Aorta (tissue), 5 donors: Measurements from ENCODE around the gene STARD9. TPM values are rescaled to one million over a fixed set of nuclear protein-coding genes. Genes with fewer than 3 reads are reported as not detected.

Source experiments
- ATAC-seq: fragments of 200-7000 bp; cut with Tn5 transposase; one replicate; pipeline ENCODE4 v1.9.1; 2022; ENCODE audit warnings: moderate library complexity; ENCODE audit not compliant: low FRiP score
- DNase-seq, 2 donors: peaks; one replicate each; pipeline ENCODE4 v3.0.0-alpha.2; 2020
- H3K27ac ChIP-seq, 2 donors: one replicate each; pipeline ENCODE4 v1.5.1; 2013; ENCODE audit warnings: low read length in 2 of 2, mild to moderate bottlenecking in 2 of 2, moderate library complexity in 2 of 2, control low read depth in 1 of 2, inconsistent platforms in 1 of 2, low read depth in 1 of 2
- H3K27me3 ChIP-seq, 2 donors: one replicate each; pipeline ENCODE4 v1.6.1; 2013; ENCODE audit warnings: control low read depth in 1 of 2, low read length in 1 of 2, mild to moderate bottlenecking in 1 of 2, moderate library complexity in 1 of 2; ENCODE audit not compliant: insufficient read depth in 2 of 2, control insufficient read depth in 1 of 2
- H3K36me3 ChIP-seq, 2 donors: one replicate each; pipeline ENCODE4 v1.6.1; 2013; ENCODE audit warnings: control low read depth in 1 of 2, low read length in 1 of 2, mild to moderate bottlenecking in 1 of 2; ENCODE audit not compliant: insufficient read depth in 2 of 2, control insufficient read depth in 1 of 2
- H3K4me1 ChIP-seq, 2 donors: one replicate each; pipeline ENCODE4 v1.6.1; 2013; ENCODE audit warnings: low read length in 2 of 2, control low read depth in 1 of 2, mild to moderate bottlenecking in 1 of 2, moderate library complexity in 1 of 2; ENCODE audit not compliant: insufficient read depth in 2 of 2, control insufficient read depth in 1 of 2
- H3K4me3 ChIP-seq, 2 donors: one replicate each; pipeline ENCODE4 v1.5.1; 2013; ENCODE audit warnings: low read length in 2 of 2, control low read depth in 1 of 2, mild to moderate bottlenecking in 1 of 2
- H3K9me3 ChIP-seq: one replicate; pipeline ENCODE4 v1.6.1; 2013; ENCODE audit warnings: mild to moderate bottlenecking, low read length; ENCODE audit not compliant: control insufficient read depth
- WGBS, 2 donors: extraction: QIAGEN DNeasy Blood & Tissue Kit; methylation state at CpG; one replicate each; pipeline ENCODE4 v1.1.7; 2013; 5-methylcytosine and 5-hydroxymethylcytosine counted together
- intact Hi-C, 2 donors: fragments of 100-400 bp; cut with DNase I; formaldehyde crosslinking; loops; one replicate each; pipeline versions ENCODE4 v1.14.2 to v1.15.0; 2022
- polyA plus RNA-seq, 2 donors: library from polyadenylated mRNA; stranded (reverse); fragments of 200-250 nt; gene quantifications; one replicate each; pipeline ENCODE4 v1.2.3, GENCODE V29; 2013
- total RNA-seq, 2 donors: library from RNA; stranded (reverse); fragmentation: NEBNext Ultra II Directional; extraction: Animal tissue kit (Norgen Biotek cat#: 25700); gene quantifications; one replicate each; pipeline ENCODE4 v1.2.1, GENCODE V29; 2021
- donor health status: healthy with polysubstance abuse.
- donor health status: Bipolar disorder and iron deficiency.
- donor health status: DM: no; HTN: no; CAD: no.
- donor health status: DM: no; HTN: no; CAD: no.
- donor health status: DM: yes; HTN: yes; CAD: no.

STARD9 gene
- total and polyA plus RNA-seq, 4 donors = 3.3 to 65.8 (median 26.5) TPM

DNA sequence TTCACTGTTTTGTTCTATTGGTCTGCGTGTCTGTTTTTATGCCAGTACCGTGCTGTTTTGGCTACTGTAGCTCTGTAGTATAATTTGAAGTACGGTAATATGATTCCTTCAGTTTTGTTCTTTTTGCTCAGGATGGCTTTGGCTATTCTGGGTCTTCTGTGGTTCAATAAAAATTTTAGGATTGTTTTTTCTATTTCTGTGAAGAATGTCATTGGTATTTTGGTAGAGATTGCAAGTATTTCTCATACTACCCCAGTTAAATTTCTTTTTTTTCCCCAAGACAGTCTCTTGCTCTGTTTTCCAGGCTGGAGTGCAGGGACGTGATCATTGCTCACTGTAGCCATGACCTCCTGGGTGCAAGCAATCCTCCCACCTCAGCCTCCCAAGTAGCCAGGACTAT lies 53.4 kb downstream of the STARD9 start:
- H3K36me3 ChIP-seq = no peaks in the 10 kb centered on the region
- H3K27me3 ChIP-seq = no peaks in the 10 kb centered on the region
- intact Hi-C loops = no loop called here
- H3K4me3 ChIP-seq = no peak overlapping the region
- WGBS, 2 donors = 88 to 92% methylated on average over 4 of the region's 4 CpGs
- DNase-seq = no peak
- no peak overlapping the region for H3K27ac ChIP-seq
- no peaks in the 10 kb centered on the region for H3K9me3 ChIP-seq
- H3K4me1 ChIP-seq = peaks cover 0 to 2% of the 10 kb centered on the region in 2 donors
- ATAC-seq = no peak

DNA sequence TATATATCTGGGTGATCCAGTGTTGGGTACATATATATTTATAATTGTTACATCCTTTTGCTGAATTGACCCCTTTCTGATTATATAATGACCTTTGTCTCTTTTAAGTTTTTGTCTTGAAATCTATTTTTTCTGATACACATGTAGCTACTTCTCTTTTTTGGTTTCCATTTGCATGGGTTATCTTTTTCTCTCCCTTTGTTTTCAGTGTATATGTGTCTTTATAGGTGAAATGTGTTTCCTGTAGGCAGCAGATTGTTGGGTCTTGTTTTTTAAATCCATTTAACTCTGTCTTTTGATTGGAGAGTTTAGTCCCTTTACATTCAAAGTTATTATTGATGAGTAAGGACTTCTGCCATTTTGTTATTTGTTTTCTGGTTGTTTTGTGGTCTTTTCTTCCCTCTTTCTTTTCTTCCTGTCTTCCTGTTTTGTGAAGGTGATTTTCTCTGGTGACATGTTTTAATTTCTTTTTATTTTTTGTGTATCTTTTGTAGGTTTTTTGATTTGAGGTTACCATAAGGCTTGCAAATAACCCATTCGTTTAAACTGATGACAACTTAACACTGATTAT lies 56.8 kb downstream of the STARD9 start:
- Histone ChIP-seq H3K36me3 (no peaks in the 10 kb centered on the region), H3K27ac (no peak overlapping the region), H3K27me3 (no peaks in the 10 kb centered on the region), H3K4me3 (no peak overlapping the region), H3K9me3 (no peaks in the 10 kb centered on the region), H3K4me1 (peaks cover 0 to 2% of the 10 kb centered on the region in 2 donors)
- intact Hi-C loops = no loop called here
- 88 to 95% methylated on average over 1 of the region's 1 CpG for WGBS, 2 donors
- ATAC-seq (no peak), DNase-seq (no peak)

DNA sequence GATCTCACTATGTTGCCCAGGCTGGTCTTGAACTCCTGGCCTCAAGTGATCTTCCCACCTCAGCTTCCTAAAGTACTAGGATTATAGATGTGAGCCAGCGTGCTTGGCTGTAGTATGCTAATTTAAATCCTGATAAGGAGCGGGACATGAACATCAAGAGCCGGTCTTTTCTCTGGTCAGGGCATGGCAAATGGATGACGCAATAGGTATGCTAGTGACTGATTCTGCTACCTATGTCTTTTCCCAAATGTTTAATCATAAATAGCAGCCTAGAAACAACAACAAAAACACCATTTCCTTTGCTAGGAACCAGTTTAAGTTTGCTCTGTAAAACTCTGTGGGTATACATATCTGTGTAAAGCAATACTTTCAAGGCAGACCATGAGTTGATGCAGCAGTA lies 64.7 kb downstream of the STARD9 start:
- H3K4me1 ChIP-seq = no peaks in the 10 kb centered on the region
- 95 to 96% methylated on average over 4 of the region's 4 CpGs for WGBS, 2 donors
- H3K9me3 ChIP-seq = no peaks in the 10 kb centered on the region
- H3K27me3 ChIP-seq = no peaks in the 10 kb centered on the region
- no peak overlapping the region for H3K27ac ChIP-seq
- peaks cover 3 to 8% of the 10 kb centered on the region in 2 donors for H3K36me3 ChIP-seq
- no peak for ATAC-seq
- DNase-seq = no peak
- no peak overlapping the region for H3K4me3 ChIP-seq
- intact Hi-C loops = loop anchor here in 1 of 2 donors (10.0 kb wide), 1 partner anchor 95 kb away; the partner anchor contains the start of genes HAUS2 and LRRC57

DNA sequence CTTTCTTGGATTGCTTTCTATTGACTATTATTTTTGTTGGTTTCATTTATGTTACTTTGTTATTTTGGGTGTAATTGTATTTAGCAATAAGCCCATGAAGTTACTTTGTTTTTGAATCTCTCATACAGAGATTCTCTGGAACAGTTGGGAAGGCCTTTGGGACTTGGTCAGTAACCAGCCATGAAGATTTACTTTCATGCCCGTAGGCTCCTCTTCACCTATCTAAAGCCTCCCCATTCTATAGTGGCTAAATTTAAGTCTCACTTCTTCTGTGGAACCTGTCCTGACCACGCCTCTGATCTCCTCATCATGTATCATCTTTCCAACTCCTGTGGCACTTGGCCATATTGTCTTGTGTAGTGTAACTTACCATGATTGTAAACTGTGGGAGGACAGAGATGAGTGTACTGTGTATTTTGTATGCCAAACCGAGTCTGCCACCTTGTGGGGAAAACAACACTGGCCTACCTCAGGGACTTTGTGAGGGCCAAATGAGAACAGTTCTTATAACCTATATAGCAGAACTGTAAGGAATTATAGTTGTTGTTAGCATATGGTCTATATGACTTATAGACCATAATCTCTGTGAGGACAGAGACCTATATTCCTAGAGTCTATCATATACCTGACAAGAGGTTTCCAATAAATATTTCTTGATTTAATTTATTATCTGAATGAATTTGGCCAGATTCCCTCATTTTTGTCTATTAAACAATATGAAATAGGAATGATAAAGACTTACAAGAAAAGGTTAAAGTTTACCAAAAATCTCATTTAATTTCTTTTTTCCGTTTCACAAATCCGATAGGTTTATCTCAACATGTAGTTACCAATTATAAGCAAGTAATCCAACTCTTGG lies 75.0 kb downstream of the STARD9 start:
- no peaks in the 10 kb centered on the region for H3K9me3 ChIP-seq
- ATAC-seq (peak; percentile 85), DNase-seq (peak in 1 of 2 donors; percentile 61)
- no peaks in the 10 kb centered on the region for H3K4me1 ChIP-seq
- H3K27ac ChIP-seq = no peak overlapping the region
- 56 to 59% methylated on average over 5 of the region's 5 CpGs for whole genome bisulfite sequencing, 2 donors
- H3K36me3 ChIP-seq = no peaks in the 10 kb centered on the region
- no peaks in the 10 kb centered on the region for H3K27me3 ChIP-seq
- intact Hi-C loops = loop anchor here in 1 of 2 donors (5.0 kb wide), 1 partner anchor 103 kb away; the partner anchor contains the start of genes HAUS2 and LRRC57
- H3K4me3 ChIP-seq = no peak overlapping the region

DNA sequence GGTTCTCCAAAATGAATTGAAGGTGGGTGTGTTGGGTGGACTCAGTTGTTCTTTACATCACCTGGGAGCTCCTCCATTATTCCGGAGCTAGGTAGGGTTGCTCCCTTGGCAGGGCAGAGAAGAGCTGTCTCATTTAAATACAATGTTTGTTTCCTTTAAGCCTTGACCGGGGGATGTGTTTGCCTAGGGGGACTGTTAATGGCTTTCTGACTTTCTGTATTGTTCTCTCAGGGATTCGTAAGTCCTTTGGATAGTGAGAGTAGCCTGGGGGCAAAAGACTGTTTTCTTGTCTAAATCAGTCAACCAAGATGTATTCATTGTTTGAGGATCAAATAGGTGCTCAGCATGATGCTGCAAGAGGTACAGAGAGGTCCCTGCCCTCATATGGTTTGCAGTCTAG lies 90.4 kb downstream of the STARD9 start:
- 91 to 94% methylated on average over 3 of the region's 3 CpGs for WGBS, 2 donors
- H3K36me3 ChIP-seq = peaks cover 0 to 4% of the 10 kb centered on the region in 2 donors
- intact Hi-C loops = no loop called here

DNA sequence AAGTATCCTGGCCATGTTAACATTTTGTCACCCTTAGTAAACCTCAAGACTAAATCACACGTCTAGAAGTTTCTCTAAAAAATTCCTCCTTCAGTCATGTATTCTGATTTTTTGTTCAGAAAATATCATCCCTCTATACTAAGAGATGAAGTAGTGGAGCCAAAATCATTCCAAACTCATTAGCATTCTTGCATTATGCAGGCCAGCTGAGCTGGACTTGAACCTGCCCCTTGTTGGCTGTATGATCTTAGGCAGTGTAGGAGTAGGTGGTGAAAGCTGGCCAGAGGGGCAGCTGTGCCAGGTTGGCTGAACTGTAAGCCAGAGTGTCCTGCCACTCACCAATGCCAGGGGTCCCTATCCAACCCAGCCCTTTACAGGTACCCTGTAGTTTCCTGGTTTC lies 92.4 kb downstream of the STARD9 start:
- no peak for ATAC-seq
- H3K36me3 ChIP-seq = peaks cover 0 to 4% of the 10 kb centered on the region in 2 donors
- intact Hi-C loops = no loop called here
- no peak overlapping the region for H3K4me3 ChIP-seq
- DNase-seq = no peak
- no peaks in the 10 kb centered on the region for H3K9me3 ChIP-seq
- WGBS, 2 donors = 80 to 83% methylated on average over 1 of the region's 1 CpG
- H3K27me3 ChIP-seq = no peaks in the 10 kb centered on the region
- no peaks in the 10 kb centered on the region for H3K4me1 ChIP-seq
- H3K27ac ChIP-seq = no peak overlapping the region

More for the DNA sequence above, 90.4 kb downstream of the STARD9 start:
- Histone ChIP-seq H3K27me3 (no peaks in the 10 kb centered on the region), H3K9me3 (no peaks in the 10 kb centered on the region), H3K4me3 (no peak overlapping the region), H3K27ac (no peak overlapping the region), H3K4me1 (no peaks in the 10 kb centered on the region)
- DNase-seq (no peak), ATAC-seq (no peak)

DNA sequence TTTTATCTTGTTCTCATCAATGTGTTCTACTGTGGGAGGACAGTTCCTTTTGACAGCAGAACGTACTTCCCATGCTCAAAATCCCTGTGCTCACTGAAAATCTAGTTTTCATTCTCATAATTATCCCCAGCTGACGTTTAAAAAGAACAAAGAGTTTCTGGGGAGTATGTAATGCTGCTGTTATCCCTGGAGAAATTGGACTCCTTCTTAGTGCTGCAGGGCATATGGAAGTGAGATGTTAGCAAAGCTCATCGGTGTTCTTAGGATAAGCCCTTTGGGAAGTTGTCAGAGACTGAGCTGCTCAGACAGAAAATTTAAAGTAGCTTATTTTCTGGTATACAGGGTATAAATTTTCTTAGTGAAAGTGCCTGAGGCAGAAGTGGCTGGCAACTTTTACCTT lies 95.0 kb downstream of the STARD9 start:
- intact Hi-C loops = no loop called here
- Histone ChIP-seq H3K27ac (no peak overlapping the region), H3K4me3 (no peak overlapping the region), H3K4me1 (no peaks in the 10 kb centered on the region), H3K36me3 (peaks cover 0 to 4% of the 10 kb centered on the region in 2 donors), H3K9me3 (no peaks in the 10 kb centered on the region), H3K27me3 (no peaks in the 10 kb centered on the region)
- 80 to 88% methylated on average over 3 of the region's 3 CpGs for WGBS, 2 donors
- DNase-seq (no peak), ATAC-seq (no peak)

DNA sequence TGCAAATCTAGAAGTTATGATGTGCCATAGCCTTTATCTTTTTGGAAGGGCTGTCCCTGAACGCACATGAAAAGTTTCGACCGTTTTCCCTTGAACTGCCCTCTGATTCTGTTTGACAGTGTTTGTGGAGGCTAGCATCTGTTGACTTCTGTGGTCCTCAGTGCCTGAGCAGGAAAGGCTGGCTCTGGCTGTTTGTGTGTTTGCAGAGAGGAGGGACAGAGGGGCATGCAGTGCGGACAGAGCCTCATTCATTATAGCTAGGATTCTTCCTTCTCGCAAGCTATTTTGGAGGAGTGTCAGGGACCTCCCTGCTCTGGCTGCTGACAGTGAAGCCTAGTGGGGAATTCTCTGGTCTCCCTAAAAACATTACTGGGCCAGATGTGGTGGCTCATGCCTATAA lies 97.0 kb downstream of the STARD9 start:
- no peak for ATAC-seq
- Histone ChIP-seq H3K27ac (no peak overlapping the region), H3K9me3 (no peaks in the 10 kb centered on the region), H3K4me3 (no peak overlapping the region), H3K4me1 (no peaks in the 10 kb centered on the region), H3K27me3 (no peaks in the 10 kb centered on the region), H3K36me3 (peaks cover 0 to 6% of the 10 kb centered on the region in 2 donors)
- 93 to 94% methylated on average over 5 of the region's 5 CpGs for WGBS, 2 donors
- no peak for DNase-seq
- intact Hi-C loops = no loop called here

DNA sequence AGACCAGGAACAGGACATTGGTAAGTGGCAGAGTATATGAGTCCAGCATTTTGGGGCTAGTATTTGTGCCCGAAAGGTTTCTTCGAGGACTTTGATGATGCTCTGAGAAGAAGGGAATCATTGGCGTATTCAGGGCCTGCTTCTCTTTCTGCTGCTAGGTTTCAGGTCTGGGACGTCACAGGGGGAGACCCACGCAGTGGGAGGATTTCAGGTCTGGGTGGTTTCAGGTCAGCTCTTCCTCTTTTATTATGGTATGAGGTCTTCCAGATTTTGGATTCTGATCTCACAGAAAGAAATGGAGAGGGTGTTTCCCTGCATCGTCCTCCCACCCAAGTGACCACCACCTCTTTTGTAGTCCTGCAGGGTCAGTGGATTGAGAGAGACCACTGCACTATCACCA lies 99.1 kb downstream of the STARD9 start:
- H3K36me3 ChIP-seq = peaks cover 0 to 5% of the 10 kb centered on the region in 2 donors
- H3K27ac ChIP-seq = no peak overlapping the region
- DNase-seq (no peak), ATAC-seq (no peak)
- H3K4me3 ChIP-seq = no peak overlapping the region
- WGBS, 2 donors = 93 to 95% methylated on average over 6 of the region's 6 CpGs
- H3K27me3 ChIP-seq = no peaks in the 10 kb centered on the region
- H3K4me1 ChIP-seq = no peaks in the 10 kb centered on the region
- H3K9me3 ChIP-seq = no peaks in the 10 kb centered on the region
- intact Hi-C loops = no loop called here
